NOMO-1 (cell line): ENCODE results near the gene PBLD.
"Not testable (repeated sequence)": the region's sequence is repeated elsewhere in the genome, so short reads cannot be mapped to it uniquely, and the experiment has no call there.

Experiments
- DNase-seq, 2 experiments: peaks; one replicate each; lab custom pipeline; 2025; ENCODE audit not compliant: unreplicated experiment in 2 of 2; lab: John Stamatoyannopoulos, UW

Gene PBLD

DNA sequence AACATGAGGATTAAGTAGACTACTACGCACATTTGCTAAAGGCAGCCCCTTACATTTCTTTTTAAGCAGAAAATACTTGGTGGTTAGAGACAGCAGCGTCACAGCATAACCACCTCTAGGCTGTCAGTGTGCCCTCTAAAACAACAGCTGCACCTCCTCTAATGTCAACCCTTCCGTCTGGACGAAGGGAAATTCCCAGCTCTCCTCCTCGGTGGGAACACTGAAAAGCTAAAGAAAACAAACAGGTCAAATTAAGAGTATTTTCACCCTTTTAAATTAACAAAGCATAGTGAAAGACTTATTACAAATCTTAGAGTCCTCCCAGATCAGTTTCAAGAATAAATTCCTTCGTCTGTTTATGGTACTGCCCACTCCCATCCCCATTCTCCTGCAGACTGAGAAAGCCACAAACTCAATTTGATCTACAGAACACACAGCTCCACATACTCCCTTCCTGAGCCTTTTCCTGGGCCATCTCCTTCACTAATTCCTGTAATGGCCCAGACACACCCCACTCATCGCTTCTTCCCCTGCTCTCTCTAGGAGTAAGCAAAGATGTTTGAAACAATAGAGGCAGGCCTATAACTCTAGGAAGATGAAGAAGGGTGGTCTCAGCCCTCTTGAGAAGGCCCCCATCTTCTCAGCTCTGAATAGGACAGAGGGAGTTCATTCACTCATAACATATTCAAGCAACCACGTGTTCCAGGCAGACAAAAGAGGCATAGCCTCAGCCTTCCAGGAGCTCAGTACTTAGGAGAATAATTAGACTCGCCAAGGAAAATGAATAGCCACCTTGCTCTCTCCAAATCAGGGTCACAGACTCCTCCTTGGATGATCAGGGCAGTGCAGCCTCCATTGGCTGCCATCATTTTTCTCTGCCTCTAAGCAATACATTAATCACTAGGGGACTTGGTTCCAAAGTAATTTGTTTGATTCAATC, 48.4 kb downstream of the PBLD start:
- DNase-seq = no peak

DNA sequence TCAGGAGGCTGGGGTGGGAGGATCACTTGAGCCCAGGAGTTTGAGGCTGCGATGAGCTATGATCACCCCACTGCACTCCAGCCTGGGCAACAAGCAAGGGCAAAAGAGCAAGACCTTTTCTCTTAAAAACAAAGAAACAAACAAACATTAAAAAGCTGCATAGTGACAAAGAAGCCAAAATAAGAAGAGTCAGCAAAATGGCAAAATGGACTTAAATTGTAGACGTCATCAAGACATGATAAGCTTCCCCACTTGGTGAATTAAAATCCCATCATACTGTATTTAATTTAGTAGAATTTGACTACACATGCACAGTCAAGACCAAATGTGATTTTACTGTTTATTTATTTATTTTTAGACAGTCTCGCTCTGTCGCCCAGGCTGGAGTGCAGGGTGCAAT, 52.0 kb downstream of the PBLD start:
- no peak for DNase-seq

DNA sequence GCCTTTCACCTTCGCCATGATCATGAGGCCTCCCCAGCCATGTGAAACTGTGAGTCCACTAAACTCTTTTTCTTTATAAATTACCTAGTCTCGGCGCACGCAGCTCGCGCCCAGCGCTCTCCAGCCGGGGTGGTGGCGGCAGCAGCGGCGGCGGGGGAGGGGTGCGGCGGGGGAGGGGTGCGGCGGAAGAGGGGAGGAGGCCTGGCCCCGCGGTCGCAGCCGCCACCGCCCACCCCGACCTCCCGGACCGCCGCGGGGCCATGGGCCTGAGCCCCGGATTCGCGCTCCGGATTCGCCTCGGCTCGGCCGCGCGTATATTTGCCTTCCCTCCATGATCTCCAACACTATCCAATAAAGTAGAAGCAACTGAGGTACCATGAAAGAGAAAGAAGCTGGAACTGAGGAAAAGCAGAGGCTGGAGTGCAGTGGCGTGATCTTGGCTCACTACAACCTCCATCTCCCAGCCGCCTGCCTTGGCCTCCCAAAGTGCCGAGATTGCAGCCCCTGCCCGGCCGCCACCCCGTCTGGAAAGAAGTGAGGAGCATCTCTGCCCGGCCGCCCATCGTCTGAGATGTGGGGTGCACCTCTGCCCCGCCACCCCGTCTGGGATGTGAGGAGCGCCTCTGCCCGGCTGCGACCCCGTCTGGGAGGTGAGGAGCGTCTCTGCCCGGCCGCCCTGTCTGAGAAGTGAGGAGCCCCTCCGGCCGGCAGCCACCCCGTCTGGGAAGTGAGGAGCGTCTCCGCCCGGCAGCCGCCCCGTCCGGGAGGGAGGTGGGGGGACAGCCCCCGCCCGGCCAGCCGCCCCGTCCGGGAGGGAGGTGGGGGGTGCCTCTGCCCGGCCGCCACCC, 53.6 kb downstream of the PBLD start:
- DNase-seq = not testable (repeated sequence)

DNA sequence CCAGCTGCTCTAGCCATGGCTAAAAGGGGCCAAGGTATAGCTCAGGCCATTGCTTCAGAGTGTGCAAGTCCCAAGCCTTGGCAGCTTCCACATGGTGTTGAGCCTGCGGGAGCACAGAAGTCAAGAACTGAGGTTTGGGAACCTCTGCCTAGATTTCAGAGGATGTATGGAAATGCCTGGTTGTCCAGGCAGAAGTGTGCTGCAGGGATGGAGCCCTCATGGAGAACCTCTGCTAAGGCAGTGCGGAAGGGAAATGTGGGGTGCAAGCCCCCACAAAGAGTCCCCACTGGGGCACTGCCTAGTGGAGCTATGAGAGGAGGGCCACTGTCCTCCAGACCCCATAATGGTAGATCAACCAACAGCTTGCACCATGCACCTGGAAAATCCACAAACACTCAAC, 54.9 kb downstream of the PBLD start:
- not testable (repeated sequence) for DNase-seq

DNA sequence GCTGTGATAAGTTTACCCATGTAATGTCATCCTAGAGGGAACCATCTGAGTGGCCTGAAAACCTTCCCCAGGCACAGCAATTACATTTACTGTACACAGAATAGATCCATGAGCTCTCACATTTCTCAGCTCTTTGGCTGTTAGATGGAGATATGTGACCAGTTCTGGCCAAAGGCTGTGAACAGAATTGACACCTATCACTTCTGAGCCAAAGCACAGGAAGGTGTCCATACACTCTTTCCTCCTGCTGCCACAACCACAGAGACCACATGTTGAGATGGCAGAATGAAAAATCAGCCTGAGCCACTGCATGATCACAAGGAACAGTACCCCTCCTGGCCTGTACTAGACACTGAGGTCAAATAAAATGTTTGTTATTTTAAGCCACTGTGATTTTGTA, 56.5 kb downstream of the PBLD start:
- no peak for DNase-seq

DNA sequence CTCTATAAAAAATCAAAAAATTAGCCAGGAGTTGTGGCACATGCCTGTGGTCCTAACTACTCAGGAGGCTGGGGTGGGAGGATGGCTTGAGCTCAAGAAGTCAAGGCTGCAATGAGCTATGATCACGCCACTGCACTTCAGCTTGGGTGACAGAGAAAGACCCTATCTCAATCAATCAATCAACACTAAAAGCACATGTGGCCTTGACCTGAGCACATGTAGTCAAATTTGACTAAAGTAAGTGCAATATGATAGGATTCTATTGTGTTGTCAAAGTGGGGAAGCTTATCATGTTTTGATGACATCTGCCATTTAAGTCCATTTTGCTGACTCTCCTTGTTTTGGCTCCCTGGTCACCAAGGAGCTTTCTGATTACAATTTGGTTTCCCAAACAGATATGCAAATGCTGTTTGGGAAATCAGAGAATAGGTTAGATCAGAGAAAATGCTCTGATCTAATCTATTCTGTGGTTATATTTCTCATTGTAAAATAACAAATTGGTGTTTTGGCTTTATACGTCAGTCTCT, 57.1 kb downstream of the PBLD start:
- DNase-seq = no peak

DNA sequence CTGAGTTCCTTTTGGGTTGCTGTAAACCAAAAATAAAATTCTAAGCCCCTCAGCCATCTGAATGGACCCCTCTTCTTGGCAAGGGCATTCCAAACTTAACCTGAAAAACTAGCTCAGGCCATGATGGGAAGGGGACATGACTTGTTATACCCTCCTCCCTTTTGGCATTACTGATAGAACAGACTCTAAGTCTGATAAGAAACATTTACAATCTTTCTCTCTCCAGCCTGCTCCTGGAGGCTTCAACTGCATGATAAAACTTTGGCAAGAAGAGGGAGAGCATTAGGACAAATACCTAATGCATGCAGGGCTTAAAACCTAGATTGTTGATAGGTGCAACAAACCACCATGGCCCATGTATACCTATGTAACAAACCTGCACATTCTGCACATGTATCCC, 59.9 kb downstream of the PBLD start:
- no peak for DNase-seq

DNA sequence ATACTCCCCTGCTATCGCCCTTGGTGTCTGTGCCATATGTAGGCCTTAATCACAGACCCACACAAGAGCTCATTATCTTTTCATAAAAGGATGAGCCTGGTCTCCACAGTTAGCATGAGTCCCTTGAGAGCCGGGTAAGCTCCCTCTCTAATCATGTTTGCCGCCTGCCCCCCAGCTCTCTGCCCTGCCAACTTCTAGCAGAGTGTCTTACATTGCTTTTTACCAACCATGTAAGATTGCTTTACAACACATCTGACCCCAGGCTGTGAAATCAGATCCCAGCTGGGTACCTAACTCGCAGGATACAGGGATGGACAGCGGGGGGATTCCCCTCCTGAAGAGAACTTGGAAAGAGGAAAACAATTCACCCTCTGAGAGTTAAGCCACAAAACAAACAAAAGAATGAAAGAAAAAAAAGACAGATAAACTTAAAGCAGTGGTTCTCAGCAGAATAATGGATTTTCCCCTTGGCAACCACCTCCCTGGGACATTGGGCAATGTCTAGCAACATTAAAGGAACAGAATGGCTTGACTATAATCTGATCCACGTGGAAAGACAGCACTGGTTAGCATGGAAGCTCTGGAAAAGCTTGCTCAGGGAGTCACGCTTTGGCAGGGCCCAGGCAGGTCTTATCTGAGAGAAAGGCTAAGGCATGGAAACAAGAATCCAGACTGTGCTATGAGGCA, 61.4 kb downstream of the PBLD start:
- DNase-seq = no peak

DNA sequence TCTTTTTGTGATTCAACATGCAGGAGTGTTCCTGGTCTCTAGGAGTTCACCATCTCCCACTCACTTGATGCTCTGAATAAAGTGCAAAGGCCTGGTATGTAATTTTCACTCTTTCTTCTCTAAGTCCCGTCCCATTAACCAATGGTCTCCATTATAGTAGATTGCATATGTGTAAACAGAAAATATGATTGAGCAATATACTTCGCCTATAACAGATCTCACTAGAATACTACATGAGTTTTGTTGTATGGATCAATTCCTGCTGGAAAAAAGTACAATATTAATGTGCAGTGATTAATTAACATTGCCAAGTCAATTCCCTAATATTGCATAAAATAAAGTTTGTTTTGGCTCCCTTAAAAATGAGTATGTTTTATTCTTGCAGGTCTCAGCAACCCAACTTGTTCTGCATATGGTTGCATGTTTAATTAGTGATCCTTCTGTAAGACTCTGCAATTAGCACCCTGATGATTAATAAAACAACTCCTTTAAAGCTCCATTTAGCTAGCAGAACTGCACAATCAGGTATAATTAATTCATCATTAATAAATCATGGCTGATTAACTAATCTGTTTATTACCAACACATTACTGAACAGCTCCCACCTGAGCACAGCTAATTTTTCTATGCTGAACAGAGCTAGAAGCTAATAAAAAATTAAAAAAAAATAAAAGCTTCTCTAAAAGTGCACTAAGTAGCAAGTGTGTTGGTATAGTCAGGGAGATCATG, 63.0 kb downstream of the PBLD start:
- no peak for DNase-seq

DNA sequence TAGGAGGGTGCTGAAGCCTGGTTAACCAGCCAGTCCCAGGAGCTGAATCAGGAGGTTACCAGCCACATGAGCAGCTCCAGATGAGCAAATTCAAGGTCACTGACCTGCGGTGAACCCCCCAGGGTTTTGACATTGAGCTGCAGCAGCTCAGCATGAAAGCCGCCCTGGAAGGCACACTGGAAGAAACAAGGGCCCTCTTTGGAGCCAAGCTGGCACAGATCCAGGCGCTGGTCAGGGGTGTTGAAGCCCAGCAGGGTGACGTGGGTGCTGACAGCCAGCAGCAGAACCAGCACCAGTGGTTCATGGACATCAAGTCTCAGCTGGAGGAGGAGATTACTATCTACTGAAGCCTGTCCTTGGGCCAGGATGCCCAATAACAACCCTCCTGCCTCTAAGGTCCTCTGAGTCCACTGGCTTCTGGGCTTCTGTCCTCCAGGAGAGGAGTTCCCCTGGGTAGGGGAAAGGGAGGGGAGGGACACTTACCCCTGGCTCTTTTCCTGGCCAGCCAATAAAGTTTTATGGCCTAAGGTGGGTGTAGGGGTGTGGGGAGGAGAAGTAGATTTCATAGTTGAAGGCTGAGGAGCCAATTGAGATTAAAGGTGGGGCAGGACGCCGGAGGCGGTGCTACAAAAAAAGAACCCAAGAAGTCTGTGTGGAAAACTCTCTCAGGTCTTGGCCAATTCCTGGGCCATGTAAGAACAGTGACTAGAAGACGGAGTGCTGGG, 71.4 kb downstream of the PBLD start:
- DNase-seq = no peak

DNA sequence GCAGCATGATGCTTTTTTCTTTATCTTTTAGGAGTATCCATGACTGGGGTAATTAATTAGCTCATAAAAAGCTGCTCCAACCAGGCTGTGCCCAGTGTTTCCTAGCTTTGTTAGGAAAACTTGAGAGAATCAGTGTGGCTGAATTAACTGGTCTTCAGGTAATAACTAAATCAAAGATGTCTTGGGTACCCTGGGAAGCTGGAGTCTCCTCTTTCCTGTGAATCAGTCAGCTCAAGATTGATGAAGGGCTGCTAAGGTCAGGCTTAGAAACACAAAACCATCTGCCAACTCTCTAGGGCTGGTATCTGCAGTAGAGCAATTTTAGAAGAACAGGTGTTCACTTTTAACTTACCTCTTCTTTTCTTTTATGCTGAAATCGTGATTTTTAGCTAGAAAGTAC, 79.4 kb downstream of the PBLD start:
- no peak for DNase-seq

DNA sequence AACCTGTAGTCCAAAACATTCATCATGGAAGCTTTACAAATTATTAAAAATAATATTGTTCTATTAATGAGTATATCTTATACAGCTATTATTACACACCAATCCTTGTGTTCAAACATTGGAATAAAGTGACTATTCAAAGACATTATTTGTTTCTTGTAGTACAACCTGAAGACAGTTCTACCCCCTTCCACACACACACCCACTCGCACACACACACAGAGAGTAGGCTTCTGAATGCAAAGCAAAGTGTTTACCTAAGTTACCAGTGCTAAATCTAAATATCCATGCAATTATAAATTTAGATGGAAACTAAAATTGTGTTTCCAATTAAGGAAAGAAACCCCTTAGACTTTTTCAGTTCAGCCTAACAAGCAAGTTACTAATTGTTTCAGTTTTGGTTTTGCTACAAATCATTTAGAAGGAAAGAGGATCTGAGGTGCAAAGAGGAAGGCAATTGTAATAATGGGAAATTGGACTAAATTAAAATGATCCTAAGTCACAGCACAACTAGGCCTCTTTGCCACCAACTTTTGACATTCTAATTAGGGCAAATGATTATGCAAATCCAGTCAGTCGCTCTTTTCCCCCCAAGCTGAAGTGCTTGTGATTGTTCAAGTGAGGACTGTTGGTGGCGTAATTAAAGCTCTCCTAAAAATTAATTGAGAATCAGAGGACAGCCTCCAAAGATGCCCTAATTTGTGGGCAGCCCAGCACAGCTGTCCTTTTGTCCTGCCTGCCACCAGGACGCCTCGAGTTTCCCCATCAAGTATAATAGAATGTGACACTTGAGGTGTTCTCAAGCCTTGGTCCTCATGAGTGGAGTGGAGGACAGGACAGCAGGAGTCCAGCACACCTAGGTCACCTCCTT, 80.9 kb downstream of the PBLD start:
- DNase-seq = peak in 1 of 2 experiments; percentile 55

DNA sequence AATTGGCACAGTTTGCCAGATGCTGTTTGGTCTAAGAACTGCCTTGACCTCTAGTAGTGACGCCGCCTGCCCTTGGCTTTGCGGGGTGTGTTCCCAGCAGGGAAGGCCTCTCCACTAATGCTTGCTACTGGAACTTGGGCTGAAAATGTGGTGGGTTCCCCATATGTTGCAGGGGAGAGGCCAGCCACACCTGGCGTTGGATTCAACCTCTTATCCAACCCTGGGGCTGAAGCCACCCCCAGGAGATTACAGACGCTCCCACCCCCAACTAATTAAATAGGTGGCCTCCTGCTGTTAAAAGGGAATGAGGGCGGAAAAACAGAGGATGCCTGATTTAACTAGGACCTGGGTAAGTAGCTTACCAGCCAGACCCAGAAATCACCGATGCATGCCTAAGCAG, 81.6 kb downstream of the PBLD start:
- DNase-seq = no peak

DNA sequence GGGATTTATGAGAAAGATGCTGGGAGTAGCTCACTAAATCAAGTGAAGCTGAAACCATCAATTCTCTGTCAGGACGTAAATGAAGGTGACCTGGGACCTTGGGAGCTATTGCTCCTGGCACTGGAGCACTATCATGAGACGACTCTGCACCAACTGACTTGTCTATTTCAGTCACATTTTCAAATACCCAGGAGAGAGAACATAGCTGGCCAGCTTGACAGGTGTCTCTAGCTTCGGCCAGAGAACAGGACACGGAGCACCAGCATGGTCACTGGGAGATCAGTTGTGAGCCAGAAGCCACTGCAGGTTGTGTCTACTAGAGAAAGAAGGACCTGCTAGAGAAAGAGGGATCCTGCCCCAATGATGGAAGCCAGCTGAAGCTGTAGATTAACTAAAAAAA, 83.4 kb downstream of the PBLD start:
- no peak for DNase-seq

DNA sequence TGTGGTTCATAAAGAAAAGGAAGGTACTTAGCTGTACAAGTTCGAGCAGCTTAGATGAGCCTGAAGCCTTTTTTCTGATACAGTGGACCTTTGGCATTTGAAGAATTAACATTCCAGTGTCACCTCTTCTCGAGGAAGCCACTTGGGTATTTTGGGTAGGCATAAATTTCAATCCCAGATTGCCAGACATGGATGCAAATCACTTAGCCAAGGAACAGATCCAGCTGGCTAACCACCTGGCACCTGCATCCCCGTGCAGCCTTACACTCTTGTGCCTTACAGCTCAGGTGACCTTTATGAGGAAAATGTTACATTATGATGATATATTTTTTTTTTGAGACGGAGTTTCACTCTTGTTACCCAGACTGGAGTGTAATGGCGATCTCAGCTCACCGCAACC, 84.8 kb downstream of the PBLD start:
- DNase-seq = no peak

DNA sequence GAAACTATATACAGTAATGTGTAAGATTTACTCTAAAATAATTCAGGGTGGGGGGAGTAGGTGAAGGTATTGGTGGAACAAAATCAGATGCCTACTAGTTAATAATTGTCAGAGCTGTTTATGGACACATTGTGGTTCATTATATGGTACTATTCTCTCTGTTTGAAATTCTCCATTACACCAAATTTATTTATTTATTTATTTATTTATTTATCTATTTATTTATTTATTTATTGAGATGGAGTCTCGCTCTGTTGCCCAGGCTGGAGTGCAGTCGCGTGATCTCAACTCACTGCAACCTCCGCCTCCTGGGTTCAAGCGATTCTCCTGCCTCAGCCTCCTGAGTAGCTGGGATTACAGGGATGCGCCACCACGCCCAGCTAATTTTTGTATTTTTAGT, 86.3 kb downstream of the PBLD start:
- DNase-seq = not testable (repeated sequence)

DNA sequence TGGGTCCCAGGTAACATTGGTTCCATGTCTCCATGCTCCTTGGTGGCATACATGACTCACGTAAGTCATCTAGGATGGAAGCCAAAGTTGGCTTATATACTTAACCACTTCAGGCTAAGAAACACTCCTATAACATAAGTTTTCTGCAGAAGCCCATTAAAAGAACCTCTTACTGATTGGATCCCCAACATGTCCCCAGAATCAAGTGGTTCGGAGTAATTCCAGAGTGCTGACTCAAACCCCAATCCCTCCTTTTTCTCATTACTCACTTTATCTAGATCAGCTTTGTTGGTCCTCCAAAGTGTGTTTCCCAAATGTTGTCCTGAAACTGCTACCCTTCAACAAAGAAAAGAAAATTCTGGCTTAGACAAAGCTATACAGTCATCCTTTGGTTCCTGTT, 90.7 kb downstream of the PBLD start:
- DNase-seq = no peak

DNA sequence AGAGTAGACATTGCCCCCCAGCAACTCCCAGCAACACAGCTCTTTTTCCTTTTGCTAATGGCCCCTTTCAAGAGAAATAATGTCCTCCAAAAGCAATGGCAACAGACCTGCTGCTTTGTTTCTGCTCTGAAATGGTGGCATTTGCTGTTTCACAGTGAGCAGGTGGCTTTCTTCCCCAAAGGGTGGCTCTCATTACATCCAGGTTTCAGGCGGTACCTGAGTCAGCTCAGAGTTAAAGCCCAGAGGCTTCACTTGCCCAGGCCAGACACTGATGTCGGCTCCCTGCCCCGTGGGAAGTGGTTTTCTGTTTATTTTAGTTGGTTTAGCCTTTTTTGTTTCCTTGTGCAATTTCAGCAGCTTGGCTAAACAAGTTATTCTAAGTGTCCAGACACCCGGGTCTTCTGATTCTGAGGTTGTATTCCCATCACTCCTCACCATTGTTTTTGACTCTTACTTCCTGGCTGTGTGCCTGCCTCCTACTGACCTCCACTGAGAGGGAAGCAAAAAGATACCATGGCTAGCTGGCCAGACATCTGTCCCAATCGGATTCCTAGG, 93.1 kb downstream of the PBLD start:
- DNase-seq = no peak
